Brain microvascular endothelial cell (primary cell): ENCODE data around the gene MYBPC2.
"Not testable (repeated sequence)": the region's sequence is repeated elsewhere in the genome, so short reads cannot be mapped to it uniquely, and the experiment has no call there.

Experiments
- DNase-seq: peaks from one replicate; pipeline ENCODE4 v3.0.0-alpha.2; 2020
- H3K27ac ChIP-seq: fragments of 250-450 bp; sonication (Bioruptor Pico); 2 replicates; pipeline ENCODE4 v1.5.1; 2020; ENCODE audit warnings: mild to moderate bottlenecking, moderate library complexity
- H3K27me3 ChIP-seq: fragments of 250-450 bp; sonication (Bioruptor Pico); replicated peaks from 2 replicates; pipeline ENCODE4 v1.5.1; 2020; ENCODE audit warnings: mild to moderate bottlenecking
- H3K36me3 ChIP-seq: fragments of 250-450 bp; sonication (Bioruptor Pico); replicated peaks from 2 replicates; pipeline ENCODE4 v1.5.1; 2020; ENCODE audit warnings: mild to moderate bottlenecking
- H3K4me3 ChIP-seq: 2 replicates; pipeline ENCODE4 v1.5.1; 2011; ENCODE audit warnings: low read depth, mild to moderate bottlenecking, control low read depth, low read length, moderate library complexity
- in situ Hi-C: cut with HindIII; loops from 2 replicates; pipeline ENCODE4 v1.10.0; 2017; ENCODE audit warnings: low sequenced_read_pairs, low pct_ligation_motif_present
- TF ChIP-seq, protein P1 (sequence below): IDR thresholded peaks from 2 replicates; pipeline ENCODE4 v1.5.1; 2011; ENCODE audit warnings: low read depth, mild to moderate bottlenecking, moderate library complexity, low read length, control low read depth, inconsistent platforms; ENCODE audit errors: missing control alignments

The MYBPC2 gene

DNA sequence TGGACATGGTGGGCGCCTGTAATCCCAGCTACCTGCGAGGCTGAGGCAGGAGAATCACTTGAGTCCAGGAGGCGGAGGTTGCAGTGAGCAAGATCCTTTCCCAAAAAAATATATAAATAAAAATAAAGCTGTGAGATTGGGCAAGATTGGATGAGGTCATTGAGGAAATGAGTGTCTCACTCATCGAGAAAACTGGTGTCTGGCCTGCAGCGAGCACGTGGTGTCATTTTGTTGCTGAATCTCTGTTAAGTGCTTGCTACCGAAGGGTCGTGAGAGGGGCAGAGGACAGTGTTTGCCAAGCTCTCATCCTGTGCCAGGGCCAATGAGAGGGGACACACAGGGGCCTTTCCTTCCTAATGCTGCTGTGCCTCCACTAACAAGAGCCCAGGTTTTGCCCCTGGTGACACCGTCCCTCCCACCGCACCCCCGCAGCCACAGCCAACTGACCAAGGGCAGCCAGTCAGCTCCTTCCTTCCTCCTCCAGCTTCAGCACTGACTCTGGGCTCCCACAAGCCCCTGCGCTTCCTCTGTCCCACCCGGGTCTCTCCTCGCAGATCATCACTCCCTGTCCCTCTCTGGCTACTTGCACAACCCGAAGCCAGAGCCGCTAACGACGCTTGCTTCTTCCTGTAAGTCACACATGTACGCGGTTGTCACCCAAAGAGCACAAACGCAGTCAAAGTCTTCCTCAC is 45.4 kb upstream of the MYBPC2 start:
- H3K4me3 ChIP-seq: no peak overlapping the region
- in situ Hi-C loops: no loop called here
- TF ChIP-seq, protein P1, sequence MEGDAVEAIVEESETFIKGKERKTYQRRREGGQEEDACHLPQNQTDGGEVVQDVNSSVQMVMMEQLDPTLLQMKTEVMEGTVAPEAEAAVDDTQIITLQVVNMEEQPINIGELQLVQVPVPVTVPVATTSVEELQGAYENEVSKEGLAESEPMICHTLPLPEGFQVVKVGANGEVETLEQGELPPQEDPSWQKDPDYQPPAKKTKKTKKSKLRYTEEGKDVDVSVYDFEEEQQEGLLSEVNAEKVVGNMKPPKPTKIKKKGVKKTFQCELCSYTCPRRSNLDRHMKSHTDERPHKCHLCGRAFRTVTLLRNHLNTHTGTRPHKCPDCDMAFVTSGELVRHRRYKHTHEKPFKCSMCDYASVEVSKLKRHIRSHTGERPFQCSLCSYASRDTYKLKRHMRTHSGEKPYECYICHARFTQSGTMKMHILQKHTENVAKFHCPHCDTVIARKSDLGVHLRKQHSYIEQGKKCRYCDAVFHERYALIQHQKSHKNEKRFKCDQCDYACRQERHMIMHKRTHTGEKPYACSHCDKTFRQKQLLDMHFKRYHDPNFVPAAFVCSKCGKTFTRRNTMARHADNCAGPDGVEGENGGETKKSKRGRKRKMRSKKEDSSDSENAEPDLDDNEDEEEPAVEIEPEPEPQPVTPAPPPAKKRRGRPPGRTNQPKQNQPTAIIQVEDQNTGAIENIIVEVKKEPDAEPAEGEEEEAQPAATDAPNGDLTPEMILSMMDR: no peak

GRCh38 chr19:50387868-50388245 is 44.8 kb upstream of the MYBPC2 start:
- no peak for DNase-seq
- in situ Hi-C loops: no loop called here
- Histone ChIP-seq H3K27me3 (no peaks in the 10 kb centered on the region), H3K36me3 (no peaks in the 10 kb centered on the region), H3K27ac (no peak overlapping the region), H3K4me3 (no peak overlapping the region)
- TF ChIP-seq, protein P1: no peak

More for the DNA sequence above, 45.4 kb upstream of the MYBPC2 start:
- H3K27me3 ChIP-seq: no peaks in the 10 kb centered on the region
- H3K36me3 ChIP-seq: no peaks in the 10 kb centered on the region
- peak; percentile 36 for DNase-seq
- H3K27ac ChIP-seq: no peak overlapping the region

- H3K36me3 ChIP-seq, H3K27ac ChIP-seq, H3K4me3 ChIP-seq, H3K27me3 ChIP-seq, in situ Hi-C loops, DNase-seq: not testable (repeated sequence)
Observed at GRCh38 chr19:50390295-50390694, 42.4 kb upstream of the MYBPC2 start.

DNA sequence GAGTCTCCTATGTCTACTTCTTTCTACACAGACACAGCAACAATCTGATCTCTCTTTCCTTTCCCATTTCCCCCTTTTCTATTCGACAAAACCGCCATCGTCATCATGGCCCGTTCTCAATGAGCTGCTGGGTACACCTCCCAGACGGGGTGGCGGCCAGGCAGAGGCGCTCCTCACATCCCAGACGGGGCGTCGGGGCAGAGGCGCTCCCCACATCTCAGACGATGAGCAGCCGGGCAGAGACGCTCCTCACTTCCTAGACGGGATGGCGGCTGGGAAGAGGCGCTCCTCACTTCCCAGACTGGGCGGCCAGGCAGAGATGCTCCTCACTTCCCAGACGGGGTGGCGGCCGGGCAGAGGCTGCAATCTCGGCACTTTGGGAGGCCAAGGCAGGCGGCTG is 41.7 kb upstream of the MYBPC2 start:
- DNase-seq, H3K27ac ChIP-seq, in situ Hi-C loops, H3K4me3 ChIP-seq, H3K27me3 ChIP-seq, H3K36me3 ChIP-seq: not testable (repeated sequence)

DNA sequence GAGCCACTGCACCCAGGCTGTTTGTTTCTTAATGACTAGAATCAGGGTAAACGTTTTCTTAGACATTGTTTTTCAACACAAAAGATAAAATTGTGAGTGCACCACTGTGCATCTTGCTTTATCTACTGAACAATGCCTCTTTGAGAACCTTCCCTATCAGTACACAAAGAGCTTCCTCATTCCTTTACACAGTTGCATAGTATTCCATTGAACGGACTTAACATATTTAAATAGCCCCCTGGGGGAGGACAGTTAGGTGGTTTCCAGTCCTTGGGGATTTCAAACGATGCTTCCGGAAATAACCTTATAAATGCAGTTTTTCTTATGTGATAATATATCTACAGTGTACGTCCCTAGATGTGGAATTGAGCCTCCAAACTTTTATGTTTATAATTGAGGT is 39.9 kb upstream of the MYBPC2 start:
- Histone ChIP-seq H3K4me3 (no peak overlapping the region), H3K36me3 (no peaks in the 10 kb centered on the region), H3K27ac (no peak overlapping the region), H3K27me3 (no peaks in the 10 kb centered on the region)
- TF ChIP-seq, protein P1: no peak
- in situ Hi-C loops: no loop called here
- DNase-seq: no peak

GRCh38 chr19:50393589-50393988 is 39.1 kb upstream of the MYBPC2 start:
- Histone ChIP-seq H3K36me3 (no peaks in the 10 kb centered on the region), H3K4me3 (no peak overlapping the region), H3K27me3 (no peaks in the 10 kb centered on the region), H3K27ac (no peak overlapping the region)
- in situ Hi-C loops: no loop called here
- TF ChIP-seq, protein P1: no peak
- DNase-seq: no peak

DNA sequence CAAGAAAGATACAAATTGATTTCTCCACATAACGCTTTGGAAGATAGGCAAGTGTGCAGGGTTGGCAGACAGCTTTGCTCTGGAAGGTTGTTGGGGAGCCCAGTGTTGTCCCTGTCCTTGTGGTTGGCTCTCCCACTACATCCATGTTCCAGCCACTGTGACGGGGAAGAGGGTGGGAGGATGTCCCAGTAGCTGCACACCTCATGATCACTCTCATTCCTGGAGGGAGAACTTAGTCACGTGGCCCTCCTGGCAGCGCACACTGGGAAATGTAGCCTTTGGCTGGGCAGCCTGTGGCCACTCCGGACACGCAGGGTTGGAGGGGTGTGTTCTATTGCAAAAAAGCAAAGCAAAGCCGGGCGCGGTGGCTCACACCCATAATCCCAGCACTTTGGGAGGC is 38.7 kb upstream of the MYBPC2 start:
- in situ Hi-C loops: no loop called here
- TF ChIP-seq, protein P1: no peak
- Histone ChIP-seq H3K27me3 (no peaks in the 10 kb centered on the region), H3K27ac (no peak overlapping the region), H3K4me3 (no peak overlapping the region), H3K36me3 (no peaks in the 10 kb centered on the region)
- no peak for DNase-seq
